Endothelial cell of umbilical vein (primary cell): ENCODE data around the gene CDK12. TPM values are rescaled to one million over a fixed set of nuclear protein-coding genes. Genes with fewer than 3 reads are reported as not detected.

ENCODE experiments used
- BruUV-seq: library from RNA; stranded (reverse); fragments of 400-500 nt; replicated peaks from 2 replicates; lab custom pipeline; 2021; lab: Mats Ljungman, UMichigan
- CTCF ChIA-PET: fragments of 300-600, 350-600 bp; sonication (Branson Sonifier 250); formaldehyde crosslinking; loops from one replicate; lab custom pipeline; 2021; ENCODE audit warnings: antibody characterized with exemption, inconsistent platforms; lab: Charles Lee
- POLR2A ChIA-PET: fragments of 300-600, 350-600 bp; sonication (Branson Sonifier 250); formaldehyde crosslinking; loops from one replicate; lab custom pipeline; 2021; ENCODE audit warnings: antibody characterized with exemption, inconsistent platforms; lab: Charles Lee
- DNase-seq: peaks from one replicate; pipeline ENCODE4 v3.0.0-alpha.2; 2011; ENCODE audit warnings: low read depth, low spot score
- FAIRE-seq: peaks from 2 replicates; lab custom pipeline; 2011; peaks lifted over from hg19 to GRCh38; lab: Jason Lieb, UNC
- H2AFZ ChIP-seq: 2 replicates; pipeline ENCODE4 v1.6.0; 2012; ENCODE audit warnings: low read depth, low read length, control low read depth, inconsistent platforms
- H3K27ac ChIP-seq: 2 replicates; pipeline ENCODE4 v1.5.1; 2011; ENCODE audit warnings: low read depth, mild to moderate bottlenecking, control low read depth, low read length, moderate library complexity; ENCODE audit not compliant: insufficient read depth
- H3K27me3 ChIP-seq, 2 experiments: 2 replicates each; pipeline versions ENCODE4 v1.6.0 to v1.6.1; 2011; ENCODE audit warnings: low read length in 2 of 2, mixed read lengths in 1 of 2; ENCODE audit not compliant: control insufficient read depth in 2 of 2, insufficient read depth in 2 of 2
- H3K36me3 ChIP-seq, 2 experiments: 2 replicates in 1 of 2; 3 replicates in 1 of 2; pipeline ENCODE4 v1.5.1; 2011; ENCODE audit warnings: low read length in 2 of 2, mild to moderate bottlenecking in 1 of 2, moderate library complexity in 1 of 2; ENCODE audit not compliant: control insufficient read depth in 2 of 2, insufficient read depth in 2 of 2; ENCODE audit errors: extremely low read depth in 1 of 2
- H3K4me1 ChIP-seq: 3 replicates; pipeline ENCODE4 v1.5.1; 2011; ENCODE audit warnings: mild to moderate bottlenecking, low read length; ENCODE audit not compliant: control insufficient read depth, insufficient read depth; ENCODE audit errors: extremely low read depth
- H3K4me2 ChIP-seq: 2 replicates; pipeline ENCODE4 v1.6.1; 2011; ENCODE audit warnings: low read length, control low read depth, mixed read lengths; ENCODE audit not compliant: insufficient read depth
- H3K4me3 ChIP-seq, 3 experiments: fragments of 200-600 bp in 1 of 3; sonication (generic), shearing (Covaris generic) in 1 of 3; replicated peaks in 1 of 3; 2 replicates each; pipeline ENCODE4 v1.5.1; 2011 to 2016; ENCODE audit warnings: control low read depth in 3 of 3, low read length in 3 of 3, mild to moderate bottlenecking in 2 of 3, inconsistent platforms in 1 of 3, low read depth in 1 of 3, moderate library complexity in 1 of 3; ENCODE audit not compliant: insufficient read depth in 1 of 3
- H3K79me2 ChIP-seq: 2 replicates; pipeline ENCODE4 v1.6.0; 2012; ENCODE audit warnings: low read length, inconsistent platforms; ENCODE audit not compliant: control insufficient read depth, insufficient read depth
- H3K9ac ChIP-seq: replicated peaks from 2 replicates; pipeline ENCODE3; 2011; ENCODE audit warnings: low read length, control low read depth; ENCODE audit not compliant: insufficient read depth; ENCODE audit errors: extremely low read depth
- H3K9me1 ChIP-seq: replicated peaks from 3 replicates; pipeline ENCODE4 v1.6.0; 2011; ENCODE audit warnings: mild to moderate bottlenecking, low read length; ENCODE audit not compliant: control insufficient read depth, insufficient read depth; ENCODE audit errors: extremely low read depth
- H3K9me3 ChIP-seq: replicated peaks from 2 replicates; pipeline ENCODE4 v1.5.1; 2012; ENCODE audit warnings: low read length, inconsistent platforms; ENCODE audit not compliant: control insufficient read depth, insufficient read depth
- H4K20me1 ChIP-seq: replicated peaks from 2 replicates; pipeline ENCODE3; 2011; ENCODE audit warnings: mild to moderate bottlenecking, low read length; ENCODE audit not compliant: control insufficient read depth, insufficient read depth; ENCODE audit errors: extremely low read depth
- CTCF ChIP-seq, 2 donors: IDR thresholded peaks; 1 replicate in 1 of 2; 2 replicates in 1 of 2; pipeline ENCODE4 v1.5.1; 2011; ENCODE audit warnings: low read length in 2 of 2, mild to moderate bottlenecking in 2 of 2, moderate library complexity in 2 of 2, control low read depth in 1 of 2, inconsistent platforms in 1 of 2, low read depth in 1 of 2; ENCODE audit not compliant: insufficient read depth in 1 of 2; ENCODE audit errors: extremely low read depth in 1 of 2
- EZH2 ChIP-seq: IDR thresholded peaks from 2 replicates; pipeline ENCODE4 v1.6.1; 2012; ENCODE audit warnings: borderline replicate concordance, low read depth, mild to moderate bottlenecking, moderate library complexity, low read length, inconsistent platforms; ENCODE audit not compliant: severe bottlenecking
- FOS ChIP-seq: IDR thresholded peaks from 2 replicates; pipeline ENCODE4 v1.6.1; 2011; ENCODE audit warnings: mild to moderate bottlenecking, low read length, moderate library complexity, borderline replicate concordance; ENCODE audit not compliant: insufficient read depth
- GATA2 ChIP-seq: IDR thresholded peaks from 2 replicates; pipeline ENCODE4 v1.7.0; 2011; ENCODE audit warnings: low read depth, mild to moderate bottlenecking, moderate library complexity, mixed read lengths, low read length; ENCODE audit not compliant: insufficient read length, insufficient read depth
- JUN ChIP-seq: IDR thresholded peaks from 2 replicates; pipeline ENCODE4 v1.6.1; 2011; ENCODE audit warnings: borderline replicate concordance, low read depth; ENCODE audit not compliant: insufficient read length, insufficient read depth
- MYC ChIP-seq: IDR thresholded peaks from one replicate; pipeline ENCODE4 v1.6.1; 2011; ENCODE audit warnings: mild to moderate bottlenecking, low read depth, low read length
- dilution Hi-C: fragments of 300-500 bp; cut with MboI; formaldehyde crosslinking; loops from one replicate; pipeline ENCODE4 v1.15.0; 2019; ENCODE audit warnings: low sequenced_read_pairs; ENCODE audit not compliant: extremely low pct_ligation_motif_present
- intact Hi-C: fragments of 100-400 bp; cut with micrococcal nuclease; formaldehyde crosslinking; loops from one replicate; pipeline ENCODE4 v1.10.0; 2022
- polyA plus RNA-seq, 4 experiments: library from polyadenylated mRNA; depleted of rRNA in 3 of 4; stranded (reverse) in 3 of 4; unstranded in 1 of 4; fragments of >200 nt; gene quantifications; 2 replicates each; pipeline versions ENCODE4 v1.2.1 to v1.2.3, GENCODE V29; 2011 to 2012; ENCODE audit warnings: missing spikeins in 1 of 4
- total RNA-seq: library from RNA; stranded (reverse); gene quantifications from 2 replicates; pipeline ENCODE4 v1.2.3, GENCODE V29; 2021
- TF ChIP-seq, protein P1 (sequence below): IDR thresholded peaks from 2 replicates; pipeline ENCODE4 v1.6.1; 2011; ENCODE audit not compliant: insufficient read depth, insufficient read length

CDK12 gene
- total and polyA plus RNA-seq, 2 donors (not counting 3 experiments of a cell fraction or from before 2014, with no cell fraction given) = 14.2 to 55.4 TPM

DNA sequence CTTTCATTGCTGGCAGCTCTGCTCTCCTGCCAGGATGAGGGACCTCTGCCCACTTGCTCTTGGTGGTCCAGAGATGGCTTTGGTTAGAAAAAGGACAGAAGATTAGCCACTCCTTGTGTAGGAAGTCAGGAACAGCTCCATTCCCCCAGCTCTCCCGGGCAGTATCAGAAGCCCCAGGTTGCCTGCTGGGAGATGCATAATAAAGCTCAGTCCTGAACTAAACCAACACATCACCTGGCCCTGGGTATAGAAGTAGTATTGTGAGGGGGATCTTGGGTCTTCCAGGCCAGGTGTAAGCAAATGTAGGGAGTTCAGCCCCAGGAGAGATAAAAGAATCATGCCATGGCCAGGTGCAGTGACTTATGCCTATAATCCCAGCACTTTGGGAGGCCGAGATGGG, 94.1 kb downstream of the CDK12 start:
- DNase-seq = no peak
- Histone ChIP-seq H3K4me3 (no peak overlapping the region), H3K9me3 (no peaks in the 10 kb centered on the region), H3K4me2 (no peak overlapping the region), H3K27me3 (no peaks in the 10 kb centered on the region), H3K9me1 (no peaks in the 10 kb centered on the region), H3K27ac (no peak overlapping the region), H3K36me3 (peaks cover 0 to 9% of the 10 kb centered on the region in 2 experiments), H3K4me1 (peaks cover 8% of the 10 kb centered on the region), H4K20me1 (no peaks in the 10 kb centered on the region), H3K79me2 (no peaks in the 10 kb centered on the region), H3K9ac (no peak overlapping the region), H2AFZ (no peak overlapping the region)
- no peak for FAIRE-seq
- intact Hi-C loops = no loop called here
- dilution Hi-C loops = no loop called here
- POLR2A ChIA-PET = no interaction called here
- no peak for TF ChIP-seq CTCF (IDR thresholded peaks at IDR 0.05; ENCODE audit: extremely low read depth in 1 of 2, insufficient read depth in 1 of 2, low read depth in 1 of 2, low read length in 2 of 2)
- no peak for TF ChIP-seq JUN
- no peak for TF ChIP-seq MYC
- TF ChIP-seq FOS = no peak
- no peak for TF ChIP-seq EZH2
- TF ChIP-seq, protein P1, sequence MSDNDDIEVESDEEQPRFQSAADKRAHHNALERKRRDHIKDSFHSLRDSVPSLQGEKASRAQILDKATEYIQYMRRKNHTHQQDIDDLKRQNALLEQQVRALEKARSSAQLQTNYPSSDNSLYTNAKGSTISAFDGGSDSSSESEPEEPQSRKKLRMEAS = no peak
- no peak for TF ChIP-seq GATA2
- BruUV-seq = no TSS peak
- CTCF ChIA-PET = interaction anchor here (1.0 to 5.5 kb wide), 5 partner anchors 7 to 68 kb away, joined by 4 to 38 read pairs (median 7); no protein-coding TSS in a partner anchor
